HG03469 (cell line): ENCODE data around the gene BORCS5.

Experiments
- ATAC-seq: cut with Tn5 transposase; IDR thresholded peaks from one replicate; pipeline ENCODE4 v1.9.1; 2021; ENCODE audit warnings: mild to moderate bottlenecking, moderate library complexity, moderate number of reproducible peaks; ENCODE audit not compliant: unreplicated experiment

The BORCS5 gene

DNA sequence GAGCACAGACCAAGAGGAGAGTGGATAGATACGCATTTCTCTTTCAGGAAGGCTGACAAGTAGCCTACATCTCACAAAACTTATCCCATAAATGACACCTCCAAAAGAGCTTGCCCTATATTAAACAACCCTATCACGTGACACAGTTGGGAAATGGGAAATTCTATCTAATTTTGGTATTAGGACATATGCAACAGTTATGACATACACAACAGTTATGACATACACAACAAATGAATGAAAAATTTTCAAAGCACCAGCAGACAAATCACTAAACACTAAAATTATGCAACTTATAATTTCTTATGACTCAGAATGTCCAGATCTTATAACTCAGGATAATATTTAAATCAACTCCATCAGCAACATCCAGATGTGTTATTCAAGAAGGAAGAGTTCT, 151.7 kb downstream of the BORCS5 start:
- no peak for ATAC-seq

DNA sequence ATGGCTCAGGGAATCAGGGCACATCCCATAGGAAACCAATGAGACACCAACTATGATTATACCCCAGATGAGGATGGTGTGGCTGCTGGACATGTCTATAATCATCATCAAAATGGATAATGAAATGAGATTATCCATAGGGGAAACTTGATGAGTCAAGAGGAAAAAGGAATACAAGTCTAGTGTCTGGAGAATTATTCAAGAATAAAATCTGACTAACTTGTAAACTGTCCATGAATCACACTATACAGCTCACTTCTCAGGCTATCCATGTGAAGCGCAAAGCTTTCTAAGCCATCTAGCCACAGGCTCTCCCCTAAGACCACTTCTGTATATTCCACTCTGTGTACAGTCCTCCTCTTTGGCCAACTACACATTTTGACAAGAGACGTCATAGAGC, 153.3 kb downstream of the BORCS5 start:
- ATAC-seq: no peak

DNA sequence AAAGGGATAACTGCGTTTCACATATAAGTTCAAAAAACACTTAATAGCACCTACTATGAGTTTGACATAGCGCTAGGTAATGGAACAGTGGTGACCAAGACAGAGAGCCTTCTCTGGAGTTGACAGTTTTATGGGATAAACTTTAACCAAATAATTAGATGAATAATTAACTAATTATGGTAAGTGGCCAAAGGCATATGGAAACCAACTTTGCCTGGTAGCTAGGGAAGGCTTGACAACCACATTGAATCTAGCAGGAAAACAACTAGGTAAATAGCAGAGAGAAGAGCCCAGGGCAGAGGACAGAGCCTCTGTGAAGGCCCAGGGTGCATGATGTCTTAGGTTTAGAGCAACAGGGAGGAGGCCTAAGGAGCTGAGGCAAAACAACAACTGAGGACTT, 153.7 kb downstream of the BORCS5 start:
- ATAC-seq: no peak

DNA sequence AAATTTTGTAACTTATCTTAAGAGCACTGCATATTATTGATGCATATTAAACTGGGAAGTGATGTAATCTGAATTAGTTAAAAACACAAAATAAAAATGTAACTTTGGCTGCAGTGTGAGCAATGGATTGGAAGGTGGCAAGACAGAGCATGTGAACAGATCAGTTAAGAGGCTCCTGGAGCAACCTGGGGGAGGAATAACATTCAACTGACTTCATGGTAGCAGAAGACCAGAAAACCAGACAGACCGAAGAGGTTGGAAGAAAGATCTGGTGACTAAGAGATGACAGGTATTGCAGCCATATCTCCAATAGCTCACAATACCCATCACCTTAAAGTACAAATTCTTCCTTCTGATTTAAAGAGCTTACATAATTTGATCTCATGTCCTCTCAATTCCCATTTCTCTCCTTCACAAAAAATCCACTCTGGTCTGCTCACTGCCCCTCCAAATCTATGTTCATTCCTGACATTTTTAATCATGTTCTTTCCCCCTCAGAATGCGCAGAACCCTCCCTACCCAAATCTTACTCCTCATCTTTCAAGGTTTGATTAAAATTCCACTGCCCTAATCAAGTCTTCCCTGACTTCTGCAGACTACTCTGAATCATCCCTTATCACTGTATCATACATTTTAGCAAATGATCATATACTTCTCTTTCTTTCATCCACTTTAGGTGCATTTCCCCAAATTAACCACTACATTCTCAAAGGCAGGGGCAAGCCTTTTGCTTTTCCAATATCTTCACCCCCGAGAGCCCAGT, 154.3 kb downstream of the BORCS5 start:
- ATAC-seq: no peak

DNA sequence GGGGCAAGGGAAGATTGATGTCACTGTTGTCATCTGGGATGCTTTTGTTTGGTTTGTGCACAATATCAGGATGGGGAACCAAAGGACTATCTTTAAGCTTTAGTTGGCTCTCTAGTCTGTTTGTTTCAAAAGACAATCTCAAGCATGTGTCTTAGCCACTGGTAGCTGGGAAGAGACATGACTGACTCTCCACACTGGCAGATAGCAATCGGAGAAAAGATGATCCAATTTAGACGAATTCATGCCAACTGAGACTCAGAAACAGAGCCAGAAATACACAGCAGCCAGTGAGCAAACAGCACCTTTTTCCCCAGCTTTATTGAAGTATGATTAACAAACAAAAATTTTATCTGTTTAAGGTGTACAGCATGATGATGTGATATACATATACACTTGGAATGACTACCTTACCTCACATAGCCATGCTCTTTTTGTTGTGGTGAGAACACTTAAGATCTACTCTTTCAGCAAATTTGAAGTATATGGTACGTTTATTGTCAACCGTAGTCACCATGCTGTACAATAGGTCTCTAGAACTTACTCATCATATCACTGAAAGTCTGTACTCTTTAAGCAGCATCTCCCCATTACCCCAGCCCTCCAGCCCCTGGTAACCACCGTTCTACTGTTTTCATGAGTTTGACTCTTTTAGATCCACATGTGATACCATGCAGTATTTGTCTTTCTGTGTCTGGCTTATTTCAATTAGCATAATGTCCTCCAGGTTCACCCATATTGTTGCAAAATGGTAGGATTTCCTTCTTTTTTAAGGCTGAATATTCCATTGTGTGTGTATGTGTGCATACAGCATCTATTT, 155.2 kb downstream of the BORCS5 start:
- no peak for ATAC-seq

DNA sequence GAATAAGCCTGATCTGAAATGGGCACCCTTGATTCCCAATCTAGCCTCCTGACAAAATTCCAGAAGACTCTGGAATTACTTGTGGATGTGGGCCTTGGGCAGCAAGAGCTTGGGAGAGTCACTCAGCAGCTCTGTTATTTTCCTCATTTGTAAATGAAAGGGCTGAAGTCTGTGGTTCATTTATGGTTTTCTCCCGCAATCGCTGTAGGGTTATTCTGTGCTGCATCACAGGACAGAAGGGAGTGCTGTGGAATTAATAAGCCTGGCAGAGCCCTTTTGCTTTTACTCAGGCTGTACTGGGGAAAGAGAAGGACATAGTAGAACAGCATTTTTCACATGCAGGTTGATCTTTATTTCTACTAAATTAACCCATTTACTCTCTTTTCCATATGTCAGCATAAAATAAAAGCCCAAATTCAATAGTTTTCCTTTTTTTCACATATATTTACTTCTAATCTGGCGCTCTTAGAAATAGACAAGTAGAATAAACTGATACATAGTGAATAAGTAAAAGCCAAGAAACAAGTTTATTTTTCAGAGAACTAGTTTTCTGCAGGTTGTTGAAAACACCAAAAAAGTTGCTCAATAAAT, 156.6 kb downstream of the BORCS5 start:
- no peak for ATAC-seq

DNA sequence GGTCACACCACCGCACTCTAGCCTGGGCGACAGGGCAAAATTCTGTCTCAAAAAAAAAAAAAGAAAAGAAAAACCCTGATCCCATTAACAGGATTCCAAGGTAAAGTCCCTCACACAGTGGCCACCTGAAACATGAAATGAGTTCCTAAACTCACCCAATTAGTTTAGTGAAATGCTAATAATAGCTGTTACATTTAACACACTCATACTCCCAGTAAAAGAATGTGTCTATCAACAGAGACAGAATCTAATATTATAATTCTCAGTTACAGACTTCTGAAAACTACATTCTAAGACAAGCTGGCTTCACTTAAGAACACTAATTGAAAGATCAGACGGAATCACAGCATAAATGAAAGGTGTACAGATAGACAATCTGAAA, 161.6 kb downstream of the BORCS5 start:
- no peak for ATAC-seq

DNA sequence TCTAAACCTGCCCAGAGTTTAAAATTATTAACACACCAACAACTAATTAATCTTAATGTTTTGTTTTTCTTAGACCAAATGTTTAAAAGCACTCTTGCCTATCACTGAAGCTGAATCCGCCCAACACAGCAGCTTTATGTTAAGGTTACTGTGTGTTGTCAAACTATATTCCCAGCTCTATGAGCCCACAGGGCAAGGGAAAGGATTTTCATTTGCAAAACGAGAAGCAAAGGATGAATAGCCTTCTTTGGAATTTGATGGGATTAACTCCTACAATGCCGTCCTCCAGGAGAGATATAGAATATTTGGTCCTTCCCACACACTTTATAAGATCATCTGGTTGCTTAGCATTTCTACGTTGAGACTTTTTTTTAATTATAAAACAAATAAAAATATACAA, 162.0 kb downstream of the BORCS5 start:
- ATAC-seq: no peak
